Calu3 (cell line): ENCODE results near the gene PRR33. TPM values are rescaled to one million over a fixed set of nuclear protein-coding genes. Genes with fewer than 3 reads are reported as not detected.

Experiments used
- BruUV-seq: library from RNA; stranded (reverse); fragments of 400-500 nt; replicated peaks from 2 replicates; lab custom pipeline; 2021; lab: Mats Ljungman, UMichigan
- CTCF ChIA-PET: fragments of 300-600 bp; sonication (Branson Sonifier 250); formaldehyde crosslinking; loops from one replicate; lab custom pipeline; 2022; ENCODE audit warnings: antibody characterized with exemption; lab: Charles Lee
- DNase-seq: peaks from one replicate; pipeline ENCODE4 v3.0.0; 2022
- H3K27ac Mint-ChIP-seq: one replicate; pipeline ENCODE4 v1.8.0; 2022; ENCODE audit warnings: mixed read lengths; ENCODE audit not compliant: unreplicated experiment
- H3K27me3 Mint-ChIP-seq: one replicate; pipeline ENCODE4 v1.8.0; 2022; ENCODE audit warnings: mixed read lengths; ENCODE audit not compliant: unreplicated experiment
- H3K36me3 Mint-ChIP-seq: one replicate; pipeline ENCODE4 v1.8.0; 2022; ENCODE audit warnings: mild to moderate bottlenecking, moderate library complexity, mixed read lengths; ENCODE audit not compliant: insufficient read depth, unreplicated experiment
- H3K4me1 Mint-ChIP-seq: one replicate; pipeline ENCODE4 v1.8.0; 2022; ENCODE audit warnings: mild to moderate bottlenecking, low read depth, mixed read lengths; ENCODE audit not compliant: unreplicated experiment
- H3K4me3 Mint-ChIP-seq: one replicate; pipeline ENCODE4 v1.8.0; 2022; ENCODE audit warnings: mild to moderate bottlenecking, low read depth, moderate library complexity, mixed read lengths; ENCODE audit not compliant: unreplicated experiment
- H3K9me3 Mint-ChIP-seq: one replicate; pipeline ENCODE4 v1.8.0; 2022; ENCODE audit warnings: low read depth, mixed read lengths; ENCODE audit not compliant: unreplicated experiment
- intact Hi-C: fragments of 100-400 bp; cut with micrococcal nuclease; formaldehyde crosslinking; loops from one replicate; pipeline ENCODE4 v1.10.0; 2022; ENCODE audit not compliant: unreplicated experiment
- total RNA-seq: library from RNA; stranded (reverse); gene quantifications from 2 replicates; pipeline ENCODE4 v1.2.3, GENCODE V29; 2022
- TF ChIP-seq, protein P1 (sequence below): fragments of 200-600 bp; IDR thresholded peaks from one replicate; pipeline ENCODE4 v1.8.0; 2022; ENCODE audit warnings: antibody characterized with exemption; ENCODE audit not compliant: unreplicated experiment

The PRR33 gene
- total RNA-seq, 1 experiment from 2014 or later = not detected

DNA sequence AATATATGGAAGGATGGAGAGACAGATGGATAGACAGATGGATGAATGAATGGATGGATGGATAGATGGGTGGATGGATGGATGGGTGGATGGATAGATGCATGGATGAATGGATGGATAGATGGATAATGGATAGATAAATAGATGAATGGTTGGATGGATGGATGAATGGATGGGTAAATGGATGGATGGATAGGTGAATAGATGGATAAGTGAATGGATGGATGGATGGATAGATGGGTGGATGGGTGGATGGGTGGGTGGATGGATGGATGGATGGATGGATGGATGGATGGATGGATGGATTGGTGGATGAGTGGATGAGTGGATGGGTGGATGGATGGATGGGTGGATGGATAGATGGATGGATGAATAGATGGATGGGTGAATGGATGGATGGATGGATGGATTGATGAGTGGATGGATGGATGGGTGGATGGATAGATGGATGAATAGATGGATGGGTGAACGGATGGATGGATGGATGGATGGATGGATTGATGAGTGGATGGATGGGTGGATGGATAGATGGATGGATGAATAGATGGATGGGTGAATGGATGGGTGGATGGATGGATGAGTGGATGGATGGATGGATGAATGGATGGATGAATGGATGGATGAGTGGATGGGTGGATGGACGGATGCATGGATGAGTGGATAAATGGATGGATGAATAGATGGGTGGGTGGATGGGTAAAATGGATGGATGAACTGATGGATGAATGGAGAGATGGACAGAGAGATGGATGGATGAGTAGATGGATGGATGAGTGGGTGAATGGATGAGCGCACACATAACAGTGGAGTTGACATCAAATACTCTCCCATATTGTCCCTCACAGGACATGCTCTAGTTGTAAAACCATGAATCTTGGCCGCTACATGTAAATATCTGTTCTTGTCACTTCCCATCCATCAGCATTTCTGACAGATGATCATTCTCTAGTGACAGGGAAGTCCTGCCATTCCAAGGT, 30.0 kb downstream of the PRR33 start:
- peaks cover 19% of the 10 kb centered on the region for H3K4me1 Mint-ChIP-seq
- H3K4me3 Mint-ChIP-seq = no peak overlapping the region
- no peaks in the 10 kb centered on the region for H3K9me3 Mint-ChIP-seq
- BruUV-seq = no TSS peak
- H3K27me3 Mint-ChIP-seq = no peaks in the 10 kb centered on the region
- TF ChIP-seq, protein P1, sequence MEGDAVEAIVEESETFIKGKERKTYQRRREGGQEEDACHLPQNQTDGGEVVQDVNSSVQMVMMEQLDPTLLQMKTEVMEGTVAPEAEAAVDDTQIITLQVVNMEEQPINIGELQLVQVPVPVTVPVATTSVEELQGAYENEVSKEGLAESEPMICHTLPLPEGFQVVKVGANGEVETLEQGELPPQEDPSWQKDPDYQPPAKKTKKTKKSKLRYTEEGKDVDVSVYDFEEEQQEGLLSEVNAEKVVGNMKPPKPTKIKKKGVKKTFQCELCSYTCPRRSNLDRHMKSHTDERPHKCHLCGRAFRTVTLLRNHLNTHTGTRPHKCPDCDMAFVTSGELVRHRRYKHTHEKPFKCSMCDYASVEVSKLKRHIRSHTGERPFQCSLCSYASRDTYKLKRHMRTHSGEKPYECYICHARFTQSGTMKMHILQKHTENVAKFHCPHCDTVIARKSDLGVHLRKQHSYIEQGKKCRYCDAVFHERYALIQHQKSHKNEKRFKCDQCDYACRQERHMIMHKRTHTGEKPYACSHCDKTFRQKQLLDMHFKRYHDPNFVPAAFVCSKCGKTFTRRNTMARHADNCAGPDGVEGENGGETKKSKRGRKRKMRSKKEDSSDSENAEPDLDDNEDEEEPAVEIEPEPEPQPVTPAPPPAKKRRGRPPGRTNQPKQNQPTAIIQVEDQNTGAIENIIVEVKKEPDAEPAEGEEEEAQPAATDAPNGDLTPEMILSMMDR = no peak
- intact Hi-C loops = no loop called here
- no peaks in the 10 kb centered on the region for H3K36me3 Mint-ChIP-seq
- no peak for DNase-seq
- H3K27ac Mint-ChIP-seq = no peak overlapping the region
- CTCF ChIA-PET = interaction anchor here (1.0 kb wide), 1 partner anchor 223 kb away, joined by 3 read pairs; no protein-coding TSS in a partner anchor

DNA sequence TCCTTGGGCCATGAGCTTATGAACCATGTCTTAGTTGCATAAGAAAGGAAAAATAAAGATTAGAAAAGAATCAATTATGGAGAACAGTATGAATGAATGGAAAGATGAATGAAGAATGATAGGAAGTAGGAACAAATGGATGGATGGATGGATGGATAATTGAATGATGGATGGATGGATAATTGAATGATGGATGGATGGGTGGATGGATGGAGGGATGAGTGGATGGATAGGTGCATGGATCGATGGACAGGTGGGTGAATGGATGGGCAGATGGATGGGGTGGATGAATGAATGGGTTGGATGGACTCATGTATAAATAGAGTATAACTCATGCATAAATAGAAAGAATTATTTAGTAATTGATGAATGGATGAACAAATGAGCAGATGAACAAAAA, 31.6 kb downstream of the PRR33 start:
- H3K27me3 Mint-ChIP-seq = no peaks in the 10 kb centered on the region
- H3K4me3 Mint-ChIP-seq = no peak overlapping the region
- no peaks in the 10 kb centered on the region for H3K9me3 Mint-ChIP-seq
- intact Hi-C loops = no loop called here
- H3K4me1 Mint-ChIP-seq = peaks cover 19% of the 10 kb centered on the region
- CTCF ChIA-PET = interaction anchor here (0.8 kb wide), 1 partner anchor 610 kb away, joined by 5 read pairs; no protein-coding TSS in a partner anchor
- BruUV-seq = no TSS peak
- no peaks in the 10 kb centered on the region for H3K36me3 Mint-ChIP-seq
- TF ChIP-seq, protein P1 = no peak
- no peak for DNase-seq
- no peak overlapping the region for H3K27ac Mint-ChIP-seq

DNA sequence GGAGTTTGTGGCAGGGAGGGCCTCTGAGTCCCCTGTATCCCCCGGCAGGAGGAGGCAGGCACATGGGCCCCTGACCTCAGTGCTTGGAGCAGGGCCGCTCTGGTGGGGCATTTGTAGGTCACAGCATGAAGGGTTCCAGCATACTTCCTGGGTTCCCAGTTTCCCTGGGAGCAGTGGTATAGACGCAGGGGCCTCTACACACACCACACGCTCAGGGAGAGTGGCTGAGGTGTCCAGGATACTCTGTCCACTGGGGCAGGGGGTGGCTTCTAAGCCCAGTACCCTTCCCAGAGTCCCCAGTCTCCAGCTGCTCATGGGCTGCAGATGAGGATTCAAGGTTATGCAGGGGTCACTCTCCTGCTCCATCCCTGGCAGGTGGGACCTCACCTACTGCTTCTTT, 32.7 kb downstream of the PRR33 start:
- DNase-seq = no peak
- BruUV-seq = no TSS peak
- no peaks in the 10 kb centered on the region for H3K9me3 Mint-ChIP-seq
- intact Hi-C loops = no loop called here
- no peak overlapping the region for H3K27ac Mint-ChIP-seq
- TF ChIP-seq, protein P1 = no peak
- no peaks in the 10 kb centered on the region for H3K27me3 Mint-ChIP-seq
- H3K36me3 Mint-ChIP-seq = no peaks in the 10 kb centered on the region
- no peak overlapping the region for H3K4me3 Mint-ChIP-seq
- H3K4me1 Mint-ChIP-seq = peaks cover 14% of the 10 kb centered on the region
- CTCF ChIA-PET = no interaction called here

DNA sequence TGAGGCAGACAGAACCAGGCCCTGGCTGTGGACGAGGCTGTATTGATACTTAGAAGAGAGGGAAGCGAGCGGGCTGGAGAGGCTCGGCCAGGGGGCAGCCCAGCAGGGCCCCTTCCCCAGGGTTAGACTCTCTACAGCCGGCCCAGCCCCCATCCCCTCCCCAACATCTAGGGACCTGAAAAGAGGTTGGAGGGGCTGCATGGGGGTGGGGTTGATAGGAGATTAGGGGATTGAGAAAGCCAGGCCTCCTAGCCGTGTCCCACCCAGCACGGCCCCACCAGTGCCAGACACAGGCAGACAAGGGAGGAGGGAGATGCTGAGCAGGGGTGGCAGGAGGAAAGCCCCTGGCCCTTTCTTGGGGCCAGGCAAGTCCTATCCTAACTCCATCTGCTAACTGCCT, 33.1 kb downstream of the PRR33 start:
- Mint-ChIP-seq H3K4me1 (peaks cover 10% of the 10 kb centered on the region), H3K27me3 (peaks cover under 1% of the 10 kb centered on the region), H3K27ac (no peak overlapping the region), H3K4me3 (no peak overlapping the region), H3K36me3 (no peaks in the 10 kb centered on the region), H3K9me3 (no peaks in the 10 kb centered on the region)
- CTCF ChIA-PET = no interaction called here
- TF ChIP-seq, protein P1 = no peak
- no TSS peak for BruUV-seq
- no peak for DNase-seq
- intact Hi-C loops = no loop called here
